GM18505 (cell line): Measurements from ENCODE around the gene HOXD8.

ENCODE experiments used
- ATAC-seq: cut with Tn5 transposase; IDR thresholded peaks from one replicate; pipeline ENCODE4 v1.9.1; 2021; ENCODE audit not compliant: unreplicated experiment
- POLR2A ChIP-seq: IDR thresholded peaks from 4 replicates; pipeline ENCODE4 v1.6.1; 2011; ENCODE audit warnings: borderline replicate concordance; ENCODE audit not compliant: insufficient read depth, insufficient read length; ENCODE audit errors: extremely low read depth

Gene HOXD8

GRCh38 chr2:176166272-176166671 is 36.8 kb downstream of the HOXD8 start:
- no peak for ATAC-seq
- TF ChIP-seq POLR2A, result no peak

- ATAC-seq, result no peak
- TF ChIP-seq POLR2A, result no peak
These were observed 37.9 kb downstream of the HOXD8 start for GRCh38 chr2:176167398-176167797.

GRCh38 chr2:176169181-176169580 is 39.7 kb downstream of the HOXD8 start:
- TF ChIP-seq POLR2A, result no peak
- ATAC-seq, result no peak

- no peak for TF ChIP-seq POLR2A
- no peak for ATAC-seq
These were observed 40.2 kb downstream of the HOXD8 start for GRCh38 chr2:176169711-176170110.

GRCh38 chr2:176170602-176171305 is 41.2 kb downstream of the HOXD8 start:
- TF ChIP-seq POLR2A, result no peak
- no peak for ATAC-seq

- TF ChIP-seq POLR2A, result no peak
- ATAC-seq, result no peak
These were observed 42.0 kb downstream of the HOXD8 start for GRCh38 chr2:176171351-176172006.

GRCh38 chr2:176172007-176172894 is 42.7 kb downstream of the HOXD8 start:
- ATAC-seq, result no peak
- TF ChIP-seq POLR2A, result no peak

GRCh38 chr2:176172895-176173566 is 43.5 kb downstream of the HOXD8 start:
- ATAC-seq, result no peak
- TF ChIP-seq POLR2A, result no peak

GRCh38 chr2:176173567-176174381 is 44.3 kb downstream of the HOXD8 start:
- no peak for ATAC-seq
- TF ChIP-seq POLR2A, result no peak

- no peak for ATAC-seq
- no peak for TF ChIP-seq POLR2A
These were observed 44.9 kb downstream of the HOXD8 start for GRCh38 chr2:176174382-176174823.

- ATAC-seq, result no peak
These were observed 45.6 kb downstream of the HOXD8 start for GRCh38 chr2:176174824-176175708.

More at GRCh38 chr2:176174824-176175708, 45.6 kb downstream of the HOXD8 start:
- no peak for TF ChIP-seq POLR2A
